ENCODE data around the gene AHSA1. TPM values are rescaled to one million over a fixed set of nuclear protein-coding genes. Genes with fewer than 3 reads are reported as not detected.

Gene AHSA1
- total RNA-seq, 6 experiments from 2014 or later: 155 to 219 (median 178) TPM

GRCh38 chr14:77473921-77474320, 16.0 kb downstream of the AHSA1 start:
- Mint-ChIP-seq H3K36me3 (ENCODE audit: low read depth) (peaks cover 8% of the 10 kb centered on the region), H3K9me3 (no peaks in the 10 kb centered on the region), H3K4me3 (no peak overlapping the region), H3K4me1 (ENCODE audit: low read depth) (no peaks in the 10 kb centered on the region), H3K27ac (no peak overlapping the region), H3K27me3 (ENCODE audit: insufficient read depth) (peaks cover 22% of the 10 kb centered on the region)
- no peak for DNase-seq
- TF ChIP-seq CTCF (IDR thresholded peaks at IDR 0.05): no peak

GRCh38 chr14:77474479-77475177, 16.7 kb downstream of the AHSA1 start:
- Mint-ChIP-seq H3K36me3 (ENCODE audit: low read depth) (peaks cover under 1% of the 10 kb centered on the region; the same call in 1 of the 2 replicates), H3K27me3 (ENCODE audit: insufficient read depth) (peaks cover 22% of the 10 kb centered on the region), H3K9me3 (no peaks in the 10 kb centered on the region), H3K4me1 (ENCODE audit: low read depth) (no peaks in the 10 kb centered on the region), H3K27ac (no peak overlapping the region), H3K4me3 (no peak overlapping the region)
- no peak for DNase-seq
- no peak for TF ChIP-seq CTCF (IDR thresholded peaks at IDR 0.05)

- DNase-seq: no peak
- H3K27me3 Mint-ChIP-seq (ENCODE audit: insufficient read depth): peaks cover 22% of the 10 kb centered on the region
- no peak for TF ChIP-seq CTCF (IDR thresholded peaks at IDR 0.05)
These were observed 17.7 kb downstream of the AHSA1 start for GRCh38 chr14:77475432-77476115.

GRCh38 chr14:77478029-77478428, 20.1 kb downstream of the AHSA1 start:
- no peak for DNase-seq
- Mint-ChIP-seq H3K4me3 (no peak overlapping the region), H3K27ac (no peak overlapping the region), H3K9me3 (no peaks in the 10 kb centered on the region), H3K36me3 (ENCODE audit: low read depth) (no peaks in the 10 kb centered on the region), H3K27me3 (ENCODE audit: insufficient read depth) (peaks cover 20% of the 10 kb centered on the region), H3K4me1 (ENCODE audit: low read depth) (no peaks in the 10 kb centered on the region)
- no peak for TF ChIP-seq CTCF (IDR thresholded peaks at IDR 0.05)

More at GRCh38 chr14:77475432-77476115, 17.7 kb downstream of the AHSA1 start:
- no peak overlapping the region for H3K27ac Mint-ChIP-seq
- H3K9me3 Mint-ChIP-seq: no peaks in the 10 kb centered on the region
- no peak overlapping the region for H3K4me3 Mint-ChIP-seq
- H3K4me1 Mint-ChIP-seq (ENCODE audit: low read depth): no peaks in the 10 kb centered on the region
- H3K36me3 Mint-ChIP-seq (ENCODE audit: low read depth): no peaks in the 10 kb centered on the region

- Mint-ChIP-seq H3K36me3 (ENCODE audit: low read depth) (no peaks in the 10 kb centered on the region), H3K27ac (no peak overlapping the region), H3K4me1 (ENCODE audit: low read depth) (no peaks in the 10 kb centered on the region), H3K4me3 (no peak overlapping the region), H3K27me3 (ENCODE audit: insufficient read depth) (peaks cover 16% of the 10 kb centered on the region), H3K9me3 (no peaks in the 10 kb centered on the region)
- no peak for TF ChIP-seq CTCF (IDR thresholded peaks at IDR 0.05)
- no peak for DNase-seq
These were observed 20.9 kb downstream of the AHSA1 start for GRCh38 chr14:77478796-77479195.
